OCI-LY1 (cell line): ENCODE data around the gene MEG3.

ENCODE experiments used
- H2AFZ ChIP-seq: fragments of 200-600 bp; sonication (generic), shearing (Covaris generic); 2 replicates; pipeline ENCODE4 v1.6.0; 2014; ENCODE audit warnings: antibody characterized with exemption, mild to moderate bottlenecking, low read length
- H3F3A ChIP-seq: fragments of 200-600 bp; sonication (generic), shearing (Covaris generic); 2 replicates; pipeline ENCODE4 v1.6.0; 2014; ENCODE audit warnings: mild to moderate bottlenecking, antibody characterized with exemption, low read length, moderate library complexity; ENCODE audit not compliant: insufficient read depth
- H3K27ac ChIP-seq: fragments of 200-600 bp; sonication (generic); 2 replicates; pipeline ENCODE4 v1.5.1; 2014; ENCODE audit warnings: low read length, mixed run types, mild to moderate bottlenecking, low read depth; ENCODE audit not compliant: poor library complexity, severe bottlenecking
- H3K27me3 ChIP-seq: fragments of 200-600 bp; sonication (generic); 2 replicates; pipeline ENCODE4 v1.6.0; 2014; ENCODE audit warnings: antibody characterized with exemption, mild to moderate bottlenecking, low read length, moderate library complexity; ENCODE audit not compliant: insufficient read depth
- H3K36me3 ChIP-seq: fragments of 200-600 bp; sonication (generic); 2 replicates; pipeline ENCODE4 v1.6.1; 2014; ENCODE audit warnings: mild to moderate bottlenecking, antibody characterized with exemption, low read length, moderate library complexity, mixed read lengths; ENCODE audit not compliant: insufficient read depth
- H3K4me1 ChIP-seq: fragments of 200-600 bp; sonication (generic); 2 replicates; pipeline ENCODE4 v1.5.1; 2014; ENCODE audit warnings: mild to moderate bottlenecking, low read length, moderate library complexity; ENCODE audit not compliant: insufficient read depth, severe bottlenecking
- H3K4me2 ChIP-seq: fragments of 200-600 bp; sonication (generic), shearing (Covaris generic); 2 replicates; pipeline ENCODE4 v1.6.1; 2014; ENCODE audit warnings: low read length
- H3K4me3 ChIP-seq: fragments of 200-600 bp; sonication (generic); 2 replicates; pipeline ENCODE4 v1.5.1; 2014; ENCODE audit warnings: low read length, low read depth, mild to moderate bottlenecking, mixed read lengths; ENCODE audit not compliant: poor library complexity, severe bottlenecking
- H3K79me2 ChIP-seq: fragments of 200-600 bp; shearing (Covaris generic); 2 replicates; pipeline ENCODE4 v1.6.1; 2016; ENCODE audit warnings: mixed run types, low read length, mixed read lengths; ENCODE audit not compliant: insufficient read depth
- H3K9ac ChIP-seq: fragments of 200-600 bp; sonication (generic), shearing (Covaris generic); 2 replicates; pipeline ENCODE4 v1.6.1; 2014; ENCODE audit warnings: mild to moderate bottlenecking, low read length, mixed read lengths
- H3K9me2 ChIP-seq: fragments of 200-600 bp; sonication (generic), shearing (Covaris generic); 2 replicates; pipeline ENCODE4 v1.6.1; 2014; ENCODE audit warnings: low read depth, mild to moderate bottlenecking, low read length, mixed read lengths
- H3K9me3 ChIP-seq: fragments of 200-600 bp; shearing (Covaris generic); 2 replicates; pipeline ENCODE4 v1.6.1; 2014; ENCODE audit warnings: low read length, mixed read lengths
- H4K20me1 ChIP-seq: fragments of 200-600 bp; sonication (generic), shearing (Covaris generic); 2 replicates; pipeline ENCODE4 v1.6.0; 2016; ENCODE audit warnings: mild to moderate bottlenecking, low read length; ENCODE audit not compliant: insufficient read depth
- EZH2 ChIP-seq: fragments of 200-600 bp; sonication (generic), shearing (Covaris generic); IDR thresholded peaks from 2 replicates; pipeline ENCODE4 v1.8.0; 2017; ENCODE audit warnings: borderline replicate concordance, mixed run types, mild to moderate bottlenecking, antibody characterized with exemption, low read length, moderate library complexity, mixed read lengths
- TF ChIP-seq, protein P1 (sequence below): fragments of 200-600 bp; sonication (generic), shearing (Covaris generic); IDR thresholded peaks from 2 replicates; pipeline ENCODE4 v1.5.1; 2017; ENCODE audit warnings: mild to moderate bottlenecking, antibody characterized with exemption, low read length, moderate library complexity, mixed read lengths

The MEG3 gene

GRCh38 chr14:100851946-100852620, 26.2 kb downstream of the MEG3 start:
- Histone ChIP-seq H3K4me3 (no peak overlapping the region), H3K4me1 (no peaks in the 10 kb centered on the region), H3K9me3 (no peaks in the 10 kb centered on the region), H3K27me3 (peaks cover 3% of the 10 kb centered on the region; the same call in 1 of the 2 replicates), H4K20me1 (no peaks in the 10 kb centered on the region), H2AFZ (no peak overlapping the region), H3K79me2 (no peaks in the 10 kb centered on the region), H3K4me2 (no peak overlapping the region), H3K27ac (no peak overlapping the region), H3K36me3 (no peaks in the 10 kb centered on the region), H3F3A (no peaks in the 10 kb centered on the region), H3K9me2 (no peaks in the 10 kb centered on the region), H3K9ac (no peak overlapping the region)
- no peak for TF ChIP-seq EZH2
- TF ChIP-seq, protein P1, sequence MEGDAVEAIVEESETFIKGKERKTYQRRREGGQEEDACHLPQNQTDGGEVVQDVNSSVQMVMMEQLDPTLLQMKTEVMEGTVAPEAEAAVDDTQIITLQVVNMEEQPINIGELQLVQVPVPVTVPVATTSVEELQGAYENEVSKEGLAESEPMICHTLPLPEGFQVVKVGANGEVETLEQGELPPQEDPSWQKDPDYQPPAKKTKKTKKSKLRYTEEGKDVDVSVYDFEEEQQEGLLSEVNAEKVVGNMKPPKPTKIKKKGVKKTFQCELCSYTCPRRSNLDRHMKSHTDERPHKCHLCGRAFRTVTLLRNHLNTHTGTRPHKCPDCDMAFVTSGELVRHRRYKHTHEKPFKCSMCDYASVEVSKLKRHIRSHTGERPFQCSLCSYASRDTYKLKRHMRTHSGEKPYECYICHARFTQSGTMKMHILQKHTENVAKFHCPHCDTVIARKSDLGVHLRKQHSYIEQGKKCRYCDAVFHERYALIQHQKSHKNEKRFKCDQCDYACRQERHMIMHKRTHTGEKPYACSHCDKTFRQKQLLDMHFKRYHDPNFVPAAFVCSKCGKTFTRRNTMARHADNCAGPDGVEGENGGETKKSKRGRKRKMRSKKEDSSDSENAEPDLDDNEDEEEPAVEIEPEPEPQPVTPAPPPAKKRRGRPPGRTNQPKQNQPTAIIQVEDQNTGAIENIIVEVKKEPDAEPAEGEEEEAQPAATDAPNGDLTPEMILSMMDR: no peak

- H3K36me3 ChIP-seq: no peaks in the 10 kb centered on the region
- no peak overlapping the region for H3K27ac ChIP-seq
- H3K9me2 ChIP-seq: no peaks in the 10 kb centered on the region
- no peaks in the 10 kb centered on the region for H4K20me1 ChIP-seq
- no peak overlapping the region for H3K4me2 ChIP-seq
- H3K79me2 ChIP-seq: no peaks in the 10 kb centered on the region
- H3K9ac ChIP-seq: no peak overlapping the region
- no peak overlapping the region for H3K4me3 ChIP-seq
- TF ChIP-seq, protein P1: no peak
- no peak for TF ChIP-seq EZH2
- H3K9me3 ChIP-seq: no peaks in the 10 kb centered on the region
- H3F3A ChIP-seq: no peaks in the 10 kb centered on the region
- H3K27me3 ChIP-seq: peaks cover 3% of the 10 kb centered on the region; the same call in 1 of the 2 replicates
- no peaks in the 10 kb centered on the region for H3K4me1 ChIP-seq
- no peak overlapping the region for H2AFZ ChIP-seq
These were observed 28.5 kb downstream of the MEG3 start for GRCh38 chr14:100854435-100854834.

GRCh38 chr14:100855256-100855930, 29.5 kb downstream of the MEG3 start:
- Histone ChIP-seq H3K36me3 (no peaks in the 10 kb centered on the region), H3K9me3 (no peaks in the 10 kb centered on the region), H2AFZ (no peak overlapping the region), H3K9me2 (no peaks in the 10 kb centered on the region), H3K79me2 (no peaks in the 10 kb centered on the region), H3K9ac (no peak overlapping the region), H3F3A (no peaks in the 10 kb centered on the region), H3K27me3 (peaks cover 3% of the 10 kb centered on the region; the same call in 1 of the 2 replicates), H3K4me2 (no peak overlapping the region), H4K20me1 (no peaks in the 10 kb centered on the region), H3K4me3 (no peak overlapping the region), H3K4me1 (no peaks in the 10 kb centered on the region), H3K27ac (no peak overlapping the region)
- TF ChIP-seq, protein P1: no peak
